ENCODE measurements around the gene C3orf70.

DNA sequence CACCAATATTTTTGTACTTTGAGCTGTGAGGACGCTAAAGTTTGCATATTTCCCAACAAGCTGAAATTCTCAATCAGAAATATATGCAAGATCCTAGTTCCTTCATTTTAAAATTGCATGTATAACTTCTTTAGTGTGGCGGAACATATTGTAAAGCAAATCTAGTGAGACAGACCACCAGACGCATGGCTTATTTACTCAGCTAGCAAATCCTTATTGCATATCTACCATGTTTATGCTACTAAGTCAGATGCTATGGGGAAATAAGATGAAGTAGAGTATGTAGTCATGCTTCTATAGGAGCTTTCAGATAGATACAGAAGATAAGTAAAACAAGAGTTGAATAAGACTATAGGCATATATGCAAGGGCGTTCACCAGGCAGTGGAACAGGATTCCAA, 62.0 kb downstream of the C3orf70 start:
- TF ChIP-seq CTCF (conservative IDR thresholded peaks at IDR 0.05; ENCODE audit: low read length) (no peak), EZH2phosphoT487 (IDR thresholded peaks at IDR 0.05; ENCODE audit: borderline replicate concordance, low read depth, low read length) (no peak)
